Neural cell (in vitro differentiated cells): ENCODE data around the gene HS3ST3B1.

ENCODE experiments used
- CTCF ChIP-seq: fragments of 450-650 bp; IDR thresholded peaks from 2 replicates; pipeline ENCODE4 v1.5.1; 2014; ENCODE audit warnings: antibody characterized with exemption, mild to moderate bottlenecking, moderate library complexity; ENCODE audit not compliant: poor library complexity, severe bottlenecking
- EP300 ChIP-seq: fragments of 450-650 bp; conservative IDR thresholded peaks from 2 replicates; pipeline ENCODE4 v1.6.1; 2014; ENCODE audit warnings: antibody characterized with exemption, mild to moderate bottlenecking, moderate library complexity; ENCODE audit not compliant: poor library complexity, severe bottlenecking
- EZH2 ChIP-seq: fragments of 200-600, 300-800 bp; shearing (Covaris generic), sonication (generic); IDR thresholded peaks from 2 replicates; pipeline ENCODE4 v1.6.1; 2014; ENCODE audit warnings: antibody characterized with exemption, low read length, borderline replicate concordance, mild to moderate bottlenecking; ENCODE audit not compliant: insufficient read depth, poor library complexity, severe bottlenecking
- POLR2AphosphoS5 ChIP-seq: IDR thresholded peaks from 2 replicates; pipeline ENCODE4 v1.6.1; 2012
- TAF1 ChIP-seq: IDR thresholded peaks from 2 replicates; pipeline ENCODE4 v1.6.1; 2012; ENCODE audit warnings: low read depth

GRCh38 chr17:14396547-14396946 is 95.7 kb downstream of the HS3ST3B1 start:
- TF ChIP-seq POLR2AphosphoS5 (no peak), CTCF (no peak), EP300 (no peak), EZH2 (no peak), TAF1 (no peak)
